Measurements from ENCODE around the gene IQGAP2. TPM values are rescaled to one million over a fixed set of nuclear protein-coding genes. Genes with fewer than 3 reads are reported as not detected.
A peak's percentile ranks its signal among the peaks of the same experiment; 100 is the strongest.

The IQGAP2 gene
- total RNA-seq, 1 donor from 2014 or later = 1.3 TPM

DNA sequence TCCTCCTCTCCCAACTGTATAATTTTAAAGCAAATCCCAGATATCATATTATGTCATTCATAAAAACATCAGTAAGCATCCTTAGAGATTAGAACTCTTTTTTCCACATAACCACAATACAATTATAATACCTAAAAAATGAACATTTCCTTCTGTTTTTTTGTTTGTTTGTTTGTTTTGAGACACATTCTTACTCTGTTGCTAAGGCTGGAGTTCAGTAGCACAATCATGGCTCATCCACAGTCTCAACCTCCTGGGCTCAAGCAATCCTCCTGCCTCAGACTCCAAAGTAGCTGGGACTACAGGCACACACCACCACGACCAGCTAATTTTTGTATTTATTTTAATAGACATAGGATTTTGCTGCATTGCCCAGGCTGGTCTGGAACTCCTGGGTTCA lies 320.8 kb downstream of the IQGAP2 start:
- TF ChIP-seq, protein P1, sequence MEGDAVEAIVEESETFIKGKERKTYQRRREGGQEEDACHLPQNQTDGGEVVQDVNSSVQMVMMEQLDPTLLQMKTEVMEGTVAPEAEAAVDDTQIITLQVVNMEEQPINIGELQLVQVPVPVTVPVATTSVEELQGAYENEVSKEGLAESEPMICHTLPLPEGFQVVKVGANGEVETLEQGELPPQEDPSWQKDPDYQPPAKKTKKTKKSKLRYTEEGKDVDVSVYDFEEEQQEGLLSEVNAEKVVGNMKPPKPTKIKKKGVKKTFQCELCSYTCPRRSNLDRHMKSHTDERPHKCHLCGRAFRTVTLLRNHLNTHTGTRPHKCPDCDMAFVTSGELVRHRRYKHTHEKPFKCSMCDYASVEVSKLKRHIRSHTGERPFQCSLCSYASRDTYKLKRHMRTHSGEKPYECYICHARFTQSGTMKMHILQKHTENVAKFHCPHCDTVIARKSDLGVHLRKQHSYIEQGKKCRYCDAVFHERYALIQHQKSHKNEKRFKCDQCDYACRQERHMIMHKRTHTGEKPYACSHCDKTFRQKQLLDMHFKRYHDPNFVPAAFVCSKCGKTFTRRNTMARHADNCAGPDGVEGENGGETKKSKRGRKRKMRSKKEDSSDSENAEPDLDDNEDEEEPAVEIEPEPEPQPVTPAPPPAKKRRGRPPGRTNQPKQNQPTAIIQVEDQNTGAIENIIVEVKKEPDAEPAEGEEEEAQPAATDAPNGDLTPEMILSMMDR (conservative IDR thresholded peaks at IDR 0.05; ENCODE audit: low read depth, low read length) = no peak
- no peak for DNase-seq (ENCODE audit: low read depth)
- no peak overlapping the region for H3K4me3 ChIP-seq (ENCODE audit: low read depth, low read length)

DNA sequence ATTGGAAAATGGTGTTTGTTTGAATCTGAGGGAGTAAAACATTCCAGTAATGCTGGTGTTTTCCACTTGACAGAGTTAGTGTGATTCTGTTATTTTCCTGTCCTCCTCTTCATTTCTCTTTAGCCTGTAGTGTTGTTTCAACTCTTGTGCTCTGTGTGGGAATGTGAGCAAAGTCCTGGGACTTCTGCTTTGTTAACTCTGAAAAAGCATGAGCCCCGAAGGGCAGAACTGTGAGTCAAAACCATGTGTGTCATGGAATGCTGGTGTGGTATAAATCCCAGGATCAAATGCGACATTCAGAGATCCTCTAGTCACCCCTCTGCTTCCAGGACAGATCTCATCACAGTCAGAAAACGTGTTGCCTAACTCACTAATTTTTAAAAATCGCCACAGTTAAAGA lies 321.8 kb downstream of the IQGAP2 start:
- TF ChIP-seq, protein P1 (conservative IDR thresholded peaks at IDR 0.05; ENCODE audit: low read depth, low read length) = no peak
- peak; percentile 80 for DNase-seq (ENCODE audit: low read depth)
- no peak overlapping the region for H3K4me3 ChIP-seq (ENCODE audit: low read depth, low read length)

GRCh38 chr5:76728965-76729364 lies 325.9 kb downstream of the IQGAP2 start:
- TF ChIP-seq, protein P1 (conservative IDR thresholded peaks at IDR 0.05; ENCODE audit: low read depth, low read length) = no peak
- no peak overlapping the region for H3K4me3 ChIP-seq (ENCODE audit: low read depth, low read length)
- no peak for DNase-seq (ENCODE audit: low read depth)

DNA sequence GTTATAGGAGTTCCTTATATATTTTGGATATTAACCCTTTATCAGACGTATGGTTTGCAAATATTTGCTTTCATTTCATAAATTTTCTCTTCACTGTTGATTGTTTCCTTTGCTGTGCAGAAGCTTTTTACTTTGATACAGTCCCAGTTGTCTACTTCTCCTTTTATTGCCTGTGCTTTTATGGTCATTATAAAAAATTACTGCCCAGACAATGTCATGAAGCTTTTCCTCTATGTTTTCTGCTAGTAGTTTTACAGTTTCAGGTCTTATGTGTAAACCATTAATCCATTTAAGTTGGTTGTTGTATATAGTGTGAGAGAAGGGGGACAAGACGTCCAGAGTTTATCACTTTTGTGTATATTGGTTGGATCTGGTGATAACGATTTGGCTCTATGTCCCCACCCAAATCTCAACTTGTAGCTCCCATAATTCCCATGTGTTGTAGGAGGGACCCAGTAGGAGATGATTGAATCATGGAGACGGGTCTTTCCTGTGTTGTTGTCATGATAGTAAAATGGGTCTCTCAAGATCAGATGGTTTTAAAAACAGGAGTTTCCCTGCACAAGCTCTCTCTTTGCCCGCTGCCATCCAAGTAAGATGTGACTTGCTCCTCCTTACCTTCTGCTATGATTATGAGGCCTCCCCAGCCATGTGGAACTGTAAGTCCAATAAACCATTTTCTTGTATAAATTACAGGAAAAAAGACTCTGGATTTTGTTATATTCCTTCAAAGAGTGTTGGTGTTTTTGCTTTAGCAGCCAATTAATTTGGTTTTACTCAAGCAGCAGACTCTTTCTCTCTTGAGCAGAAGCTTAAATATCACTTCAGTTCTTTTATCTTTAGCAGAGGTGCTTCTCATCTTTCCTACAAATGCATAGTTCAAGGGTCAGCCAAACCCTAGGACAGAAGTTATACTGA lies 326.5 kb downstream of the IQGAP2 start:
- DNase-seq (ENCODE audit: low read depth) = no peak
- no peak overlapping the region for H3K4me3 ChIP-seq (ENCODE audit: low read depth, low read length)
- TF ChIP-seq, protein P1 (conservative IDR thresholded peaks at IDR 0.05; ENCODE audit: low read depth, low read length) = no peak

DNA sequence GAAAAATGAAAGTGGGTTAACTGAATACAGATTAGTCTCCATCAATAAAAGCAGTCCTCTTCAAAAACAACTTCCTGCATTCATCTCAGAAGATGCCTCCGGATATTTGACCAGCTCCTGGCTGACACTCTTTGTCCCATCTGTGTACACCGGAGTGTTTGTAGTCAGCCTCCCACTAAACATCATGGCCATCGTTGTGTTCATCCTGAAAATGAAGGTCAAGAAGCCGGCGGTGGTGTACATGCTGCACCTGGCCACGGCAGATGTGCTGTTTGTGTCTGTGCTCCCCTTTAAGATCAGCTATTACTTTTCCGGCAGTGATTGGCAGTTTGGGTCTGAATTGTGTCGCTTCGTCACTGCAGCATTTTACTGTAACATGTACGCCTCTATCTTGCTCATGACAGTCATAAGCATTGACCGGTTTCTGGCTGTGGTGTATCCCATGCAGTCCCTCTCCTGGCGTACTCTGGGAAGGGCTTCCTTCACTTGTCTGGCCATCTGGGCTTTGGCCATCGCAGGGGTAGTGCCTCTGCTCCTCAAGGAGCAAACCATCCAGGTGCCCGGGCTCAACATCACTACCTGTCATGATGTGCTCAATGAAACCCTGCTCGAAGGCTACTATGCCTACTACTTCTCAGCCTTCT lies 329.4 kb downstream of the IQGAP2 start:
- DNase-seq (ENCODE audit: low read depth) = no peak
- no peak overlapping the region for H3K4me3 ChIP-seq (ENCODE audit: low read depth, low read length)
- TF ChIP-seq, protein P1 (conservative IDR thresholded peaks at IDR 0.05; ENCODE audit: low read depth, low read length) = no peak

DNA sequence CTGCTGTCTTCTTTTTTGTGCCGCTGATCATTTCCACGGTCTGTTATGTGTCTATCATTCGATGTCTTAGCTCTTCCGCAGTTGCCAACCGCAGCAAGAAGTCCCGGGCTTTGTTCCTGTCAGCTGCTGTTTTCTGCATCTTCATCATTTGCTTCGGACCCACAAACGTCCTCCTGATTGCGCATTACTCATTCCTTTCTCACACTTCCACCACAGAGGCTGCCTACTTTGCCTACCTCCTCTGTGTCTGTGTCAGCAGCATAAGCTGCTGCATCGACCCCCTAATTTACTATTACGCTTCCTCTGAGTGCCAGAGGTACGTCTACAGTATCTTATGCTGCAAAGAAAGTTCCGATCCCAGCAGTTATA lies 329.9 kb downstream of the IQGAP2 start:
- DNase-seq (ENCODE audit: low read depth) = no peak
- H3K4me3 ChIP-seq (ENCODE audit: low read depth, low read length) = no peak overlapping the region
- TF ChIP-seq, protein P1 (conservative IDR thresholded peaks at IDR 0.05; ENCODE audit: low read depth, low read length) = no peak
